ENCODE data around the gene NECAP2. TPM values are rescaled to one million over a fixed set of nuclear protein-coding genes. Genes with fewer than 3 reads are reported as not detected.
"Not testable (repeated sequence)": the region's sequence is repeated elsewhere in the genome, so short reads cannot be mapped to it uniquely, and the experiment has no call there.

NECAP2 gene
- total RNA-seq, 1 donor from 2014 or later = 76.8 TPM

GRCh38 chr1:16484931-16485330 is 44.4 kb downstream of the NECAP2 start:
- Mint-ChIP-seq H3K27ac (no peak overlapping the region), H3K27me3 (no peaks in the 10 kb centered on the region), H3K4me3 (no peak overlapping the region), H3K4me1 (no peaks in the 10 kb centered on the region), H3K9me3 (no peaks in the 10 kb centered on the region), H3K36me3 (ENCODE audit: low read depth) (peaks cover 10% of the 10 kb centered on the region)
- intact Hi-C loops (cut with micrococcal nuclease) = no loop called here
- no peak for DNase-seq

- H3K9me3 Mint-ChIP-seq; H3K4me3 Mint-ChIP-seq; H3K27me3 Mint-ChIP-seq; H3K27ac Mint-ChIP-seq; H3K36me3 Mint-ChIP-seq (ENCODE audit: low read depth); DNase-seq; H3K4me1 Mint-ChIP-seq; intact Hi-C loops (cut with micrococcal nuclease): not testable (repeated sequence)
These were observed 45.8 kb downstream of the NECAP2 start for GRCh38 chr1:16486316-16486715.

GRCh38 chr1:16487011-16487410 is 46.5 kb downstream of the NECAP2 start:
- H3K27ac Mint-ChIP-seq; DNase-seq; intact Hi-C loops (cut with micrococcal nuclease); H3K36me3 Mint-ChIP-seq (ENCODE audit: low read depth); H3K27me3 Mint-ChIP-seq; H3K4me1 Mint-ChIP-seq; H3K9me3 Mint-ChIP-seq; H3K4me3 Mint-ChIP-seq: not testable (repeated sequence)

GRCh38 chr1:16489195-16489880 is 48.8 kb downstream of the NECAP2 start:
- DNase-seq; H3K27me3 Mint-ChIP-seq; intact Hi-C loops (cut with micrococcal nuclease); H3K27ac Mint-ChIP-seq; H3K36me3 Mint-ChIP-seq (ENCODE audit: low read depth); H3K4me3 Mint-ChIP-seq; H3K9me3 Mint-ChIP-seq; H3K4me1 Mint-ChIP-seq: not testable (repeated sequence)

GRCh38 chr1:16491056-16491675 is 50.6 kb downstream of the NECAP2 start:
- no peak overlapping the region for H3K4me3 Mint-ChIP-seq
- DNase-seq = no peak
- H3K36me3 Mint-ChIP-seq (ENCODE audit: low read depth) = peaks cover 3% of the 10 kb centered on the region
- H3K4me1 Mint-ChIP-seq = peaks cover 6% of the 10 kb centered on the region
- intact Hi-C loops (cut with micrococcal nuclease) = no loop called here
- no peaks in the 10 kb centered on the region for H3K27me3 Mint-ChIP-seq
- no peaks in the 10 kb centered on the region for H3K9me3 Mint-ChIP-seq
- H3K27ac Mint-ChIP-seq = no peak overlapping the region

- H3K4me3 Mint-ChIP-seq = peak overlapping the region; percentile 8
- H3K9me3 Mint-ChIP-seq; intact Hi-C loops (cut with micrococcal nuclease); H3K27me3 Mint-ChIP-seq; H3K36me3 Mint-ChIP-seq (ENCODE audit: low read depth): not testable (repeated sequence)
- H3K27ac Mint-ChIP-seq = peak overlapping the region; percentile 9
- peaks cover 12% of the 10 kb centered on the region for H3K4me1 Mint-ChIP-seq
- peak; percentile 64 for DNase-seq
These were observed 52.4 kb downstream of the NECAP2 start for GRCh38 chr1:16492937-16493336.

GRCh38 chr1:16493731-16494130 is 53.2 kb downstream of the NECAP2 start:
- H3K4me3 Mint-ChIP-seq; H3K27me3 Mint-ChIP-seq; H3K36me3 Mint-ChIP-seq (ENCODE audit: low read depth); intact Hi-C loops (cut with micrococcal nuclease); H3K9me3 Mint-ChIP-seq; H3K27ac Mint-ChIP-seq; DNase-seq: not testable (repeated sequence)
- peaks cover 12% of the 10 kb centered on the region for H3K4me1 Mint-ChIP-seq

GRCh38 chr1:16497474-16497904 is 57.0 kb downstream of the NECAP2 start:
- peak overlapping the region; percentile 58 for H3K27ac Mint-ChIP-seq
- peak; percentile 63 for DNase-seq
- peak overlapping the region; percentile 83 for H3K4me3 Mint-ChIP-seq
- H3K36me3 Mint-ChIP-seq (ENCODE audit: low read depth); H3K9me3 Mint-ChIP-seq; H3K27me3 Mint-ChIP-seq: not testable (repeated sequence)
- H3K4me1 Mint-ChIP-seq = peaks cover 19% of the 10 kb centered on the region
- intact Hi-C loops (cut with micrococcal nuclease) = loop anchor here (5.0 kb wide), 1 partner anchor 55 kb away; the partner anchor contains the start of gene NECAP2

GRCh38 chr1:16498047-16498446 is 57.5 kb downstream of the NECAP2 start:
- H3K36me3 Mint-ChIP-seq (ENCODE audit: low read depth); H3K9me3 Mint-ChIP-seq; DNase-seq; H3K27me3 Mint-ChIP-seq: not testable (repeated sequence)
- Mint-ChIP-seq H3K4me3 (peak overlapping the region; percentile 83), H3K27ac (peak overlapping the region; percentile 58), H3K4me1 (peaks cover 16% of the 10 kb centered on the region)
- intact Hi-C loops (cut with micrococcal nuclease) = loop anchor here (5.0 kb wide), 1 partner anchor 56 kb away; the partner anchor contains the start of gene NECAP2

- peaks cover 15% of the 10 kb centered on the region for H3K4me1 Mint-ChIP-seq
- no peaks in the 10 kb centered on the region for H3K36me3 Mint-ChIP-seq (ENCODE audit: low read depth)
- peaks cover 9% of the 10 kb centered on the region for H3K27me3 Mint-ChIP-seq
- H3K27ac Mint-ChIP-seq = no peak overlapping the region
- DNase-seq = peak; percentile 97
- intact Hi-C loops (cut with micrococcal nuclease) = loop anchor here (5.0 kb wide), 1 partner anchor 56 kb away; the partner anchor contains the start of gene NECAP2
- H3K4me3 Mint-ChIP-seq = peak overlapping the region; percentile 86
- no peaks in the 10 kb centered on the region for H3K9me3 Mint-ChIP-seq
These were observed 58.3 kb downstream of the NECAP2 start for GRCh38 chr1:16498573-16499413.

GRCh38 chr1:16500466-16500865 is 59.9 kb downstream of the NECAP2 start:
- H3K27ac Mint-ChIP-seq; H3K27me3 Mint-ChIP-seq; intact Hi-C loops (cut with micrococcal nuclease); H3K36me3 Mint-ChIP-seq (ENCODE audit: low read depth); H3K9me3 Mint-ChIP-seq; DNase-seq: not testable (repeated sequence)
- Mint-ChIP-seq H3K4me1 (peaks cover 14% of the 10 kb centered on the region), H3K4me3 (peak overlapping the region; percentile 86)

- intact Hi-C loops (cut with micrococcal nuclease); H3K27ac Mint-ChIP-seq; H3K9me3 Mint-ChIP-seq; H3K36me3 Mint-ChIP-seq (ENCODE audit: low read depth); H3K4me3 Mint-ChIP-seq; H3K27me3 Mint-ChIP-seq; DNase-seq: not testable (repeated sequence)
- H3K4me1 Mint-ChIP-seq = peaks cover 14% of the 10 kb centered on the region
These were observed 60.5 kb downstream of the NECAP2 start for GRCh38 chr1:16500975-16501374.

GRCh38 chr1:16501446-16501845 is 60.9 kb downstream of the NECAP2 start:
- H3K4me1 Mint-ChIP-seq = peaks cover 14% of the 10 kb centered on the region
- H3K27ac Mint-ChIP-seq; H3K4me3 Mint-ChIP-seq; DNase-seq; H3K36me3 Mint-ChIP-seq (ENCODE audit: low read depth); intact Hi-C loops (cut with micrococcal nuclease); H3K9me3 Mint-ChIP-seq; H3K27me3 Mint-ChIP-seq: not testable (repeated sequence)

- Mint-ChIP-seq H3K4me3 (no peak overlapping the region), H3K9me3 (peaks cover 5% of the 10 kb centered on the region), H3K27ac (no peak overlapping the region), H3K4me1 (peaks cover 8% of the 10 kb centered on the region), H3K27me3 (peaks cover 12% of the 10 kb centered on the region), H3K36me3 (ENCODE audit: low read depth) (no peaks in the 10 kb centered on the region)
- DNase-seq = no peak
- intact Hi-C loops (cut with micrococcal nuclease) = no loop called here
These were observed 63.0 kb downstream of the NECAP2 start for GRCh38 chr1:16503494-16503893.
